Measurements from ENCODE around the gene TMEM131.
"Not testable (repeated sequence)": the region's sequence is repeated elsewhere in the genome, so short reads cannot be mapped to it uniquely, and the experiment has no call there.

The TMEM131 gene

GRCh38 chr2:97715951-97716694 lies 279.6 kb downstream of the TMEM131 start:
- no peak for TF ChIP-seq CTCF (IDR thresholded peaks at IDR 0.05; ENCODE audit: extremely low read depth, insufficient read depth, missing control alignments)
- DNase-seq (ENCODE audit: low spot score): no peak
- in situ Hi-C loops (cut with MboI; ENCODE audit: low pct_unique_long_range_greater_than_20kb, low sequenced_read_pairs, unreplicated experiment): no loop called here

- in situ Hi-C loops (cut with MboI; ENCODE audit: low pct_unique_long_range_greater_than_20kb, low sequenced_read_pairs, unreplicated experiment): no loop called here
- no peak for DNase-seq (ENCODE audit: low spot score)
- no peak for TF ChIP-seq CTCF (IDR thresholded peaks at IDR 0.05; ENCODE audit: extremely low read depth, insufficient read depth, missing control alignments)
These were observed 280.6 kb downstream of the TMEM131 start for GRCh38 chr2:97714950-97715652.

- no peak for TF ChIP-seq CTCF (IDR thresholded peaks at IDR 0.05; ENCODE audit: extremely low read depth, insufficient read depth, missing control alignments)
- in situ Hi-C loops (cut with MboI; ENCODE audit: low pct_unique_long_range_greater_than_20kb, low sequenced_read_pairs, unreplicated experiment): no loop called here
- DNase-seq (ENCODE audit: low spot score): no peak
These were observed 281.4 kb downstream of the TMEM131 start for GRCh38 chr2:97714084-97714949.

GRCh38 chr2:97713296-97714083 lies 282.3 kb downstream of the TMEM131 start, which contains the start of gene ZAP70:
Gene ZAP70 (plus strand): TSS chr2:97713576. CDS start chr2:97724037, 10,461 bp downstream.
- TF ChIP-seq CTCF (IDR thresholded peaks at IDR 0.05; ENCODE audit: extremely low read depth, insufficient read depth, missing control alignments): no peak
- DNase-seq (ENCODE audit: low spot score): no peak
- in situ Hi-C loops (cut with MboI; ENCODE audit: low pct_unique_long_range_greater_than_20kb, low sequenced_read_pairs, unreplicated experiment): no loop called here

- no peak for TF ChIP-seq CTCF (IDR thresholded peaks at IDR 0.05; ENCODE audit: extremely low read depth, insufficient read depth, missing control alignments)
- DNase-seq (ENCODE audit: low spot score): no peak
- in situ Hi-C loops (cut with MboI; ENCODE audit: low pct_unique_long_range_greater_than_20kb, low sequenced_read_pairs, unreplicated experiment): no loop called here
These were observed 283.0 kb downstream of the TMEM131 start for GRCh38 chr2:97712693-97713295.

GRCh38 chr2:97712175-97712574 lies 283.6 kb downstream of the TMEM131 start:
- in situ Hi-C loops (cut with MboI; ENCODE audit: low pct_unique_long_range_greater_than_20kb, low sequenced_read_pairs, unreplicated experiment); DNase-seq (ENCODE audit: low spot score): not testable (repeated sequence)

All from GM13977 (cell line).